Measurements from ENCODE around the gene IFRD2.
"Not testable (repeated sequence)": the region's sequence is repeated elsewhere in the genome, so short reads cannot be mapped to it uniquely, and the experiment has no call there.

The IFRD2 gene

GRCh38 chr3:50268276-50268675 lies 24.0 kb downstream of the IFRD2 start:
- no peak for DNase-seq (ENCODE audit: low read depth in 2 of 2)

DNA sequence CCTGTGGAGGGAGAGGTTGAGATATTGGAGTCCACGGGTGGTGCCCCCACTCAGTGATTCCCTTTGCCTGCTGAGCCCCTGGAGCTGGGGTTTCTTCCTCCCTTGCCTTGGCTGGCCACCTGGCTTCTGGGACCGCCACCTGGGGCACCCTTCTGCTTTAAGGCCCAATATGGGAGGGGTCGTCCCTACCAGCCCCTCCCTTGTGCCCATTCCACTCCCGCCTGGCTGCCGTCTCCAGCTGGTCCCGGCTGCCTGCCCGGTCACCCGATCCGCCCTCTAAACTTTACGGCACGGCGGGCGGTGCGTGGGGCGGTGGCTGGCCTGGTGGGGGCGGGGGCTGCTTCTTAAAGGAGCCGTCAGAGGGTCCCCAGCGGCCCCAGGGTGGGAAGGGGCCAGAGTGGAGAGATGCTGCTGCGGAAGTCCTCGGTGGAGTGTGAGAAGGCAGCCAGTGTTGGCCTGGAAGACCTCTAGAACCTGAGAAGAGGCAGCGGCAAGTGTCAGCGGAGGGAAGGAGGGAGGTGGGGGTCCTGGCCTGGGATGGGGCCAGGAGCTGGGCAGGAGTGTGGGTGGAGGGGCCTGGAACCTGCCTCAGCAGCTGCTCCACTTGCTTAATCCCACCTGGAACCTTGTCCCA lies 24.8 kb downstream of the IFRD2 start:
- DNase-seq (ENCODE audit: low read depth in 2 of 2): no peak

DNA sequence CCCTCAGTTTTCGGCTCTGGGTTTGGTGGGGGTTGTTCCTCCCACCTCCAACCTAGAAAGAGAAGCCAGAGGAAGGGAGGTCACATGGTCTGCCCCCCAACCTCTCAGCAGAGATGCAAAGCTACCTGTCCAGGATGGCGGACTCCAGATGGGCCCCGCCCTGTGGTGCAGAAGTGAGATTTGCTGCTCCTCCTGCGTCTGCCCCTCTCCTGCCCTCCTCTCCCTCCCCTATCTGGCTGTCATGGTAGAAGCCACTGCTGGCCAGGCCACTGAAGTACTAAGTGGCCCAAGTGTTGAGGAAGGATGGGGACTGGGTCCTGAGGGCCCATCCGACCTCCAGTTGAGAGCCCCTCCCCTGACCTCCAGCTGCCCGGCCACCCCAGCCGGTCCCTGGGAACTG lies 25.4 kb downstream of the IFRD2 start:
- no peak for DNase-seq (ENCODE audit: low read depth in 2 of 2)

DNA sequence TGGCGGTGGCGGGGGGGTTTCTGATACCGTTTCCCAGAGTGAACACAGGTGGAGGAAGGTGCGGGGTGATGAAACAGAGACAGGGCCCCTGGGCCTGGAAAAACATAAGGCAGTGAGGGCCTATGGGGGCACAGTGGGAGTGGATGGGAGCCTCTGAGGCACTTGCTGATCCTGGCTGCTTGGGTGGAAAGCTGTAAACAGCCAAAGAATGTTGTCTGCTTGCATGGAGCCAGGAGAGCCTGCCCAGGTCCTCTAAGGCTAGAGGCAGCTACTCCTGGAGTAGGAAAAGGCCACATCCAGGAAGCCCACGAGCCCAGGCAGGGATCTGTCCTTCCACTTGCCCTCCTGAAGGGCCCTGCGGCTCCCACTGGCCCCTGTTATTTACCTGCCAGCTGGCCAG lies 26.2 kb downstream of the IFRD2 start:
- DNase-seq (ENCODE audit: low read depth in 2 of 2): no peak

DNA sequence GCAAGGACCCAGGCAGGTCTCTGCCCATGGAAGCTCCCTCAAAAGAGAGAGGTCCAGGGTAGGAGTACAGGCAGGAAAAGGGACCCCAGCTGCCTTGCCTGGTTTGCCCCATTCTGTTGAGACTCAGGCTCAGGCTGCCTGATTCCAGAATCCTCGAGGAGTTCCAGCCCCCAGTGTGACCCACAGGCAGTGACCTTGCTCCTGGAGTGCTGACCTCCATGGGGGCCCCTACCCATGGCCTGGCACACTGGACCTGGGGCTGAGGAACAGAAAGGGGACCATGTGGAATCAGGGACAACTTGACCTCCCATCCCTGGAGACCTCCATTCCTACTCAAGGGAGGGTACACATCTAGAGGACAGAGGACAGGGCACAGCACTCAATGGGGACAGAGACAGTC lies 26.7 kb downstream of the IFRD2 start:
- no peak for DNase-seq (ENCODE audit: low read depth in 2 of 2)

GRCh38 chr3:50264964-50265485 lies 27.2 kb downstream of the IFRD2 start:
- DNase-seq (ENCODE audit: low read depth in 2 of 2): no peak

DNA sequence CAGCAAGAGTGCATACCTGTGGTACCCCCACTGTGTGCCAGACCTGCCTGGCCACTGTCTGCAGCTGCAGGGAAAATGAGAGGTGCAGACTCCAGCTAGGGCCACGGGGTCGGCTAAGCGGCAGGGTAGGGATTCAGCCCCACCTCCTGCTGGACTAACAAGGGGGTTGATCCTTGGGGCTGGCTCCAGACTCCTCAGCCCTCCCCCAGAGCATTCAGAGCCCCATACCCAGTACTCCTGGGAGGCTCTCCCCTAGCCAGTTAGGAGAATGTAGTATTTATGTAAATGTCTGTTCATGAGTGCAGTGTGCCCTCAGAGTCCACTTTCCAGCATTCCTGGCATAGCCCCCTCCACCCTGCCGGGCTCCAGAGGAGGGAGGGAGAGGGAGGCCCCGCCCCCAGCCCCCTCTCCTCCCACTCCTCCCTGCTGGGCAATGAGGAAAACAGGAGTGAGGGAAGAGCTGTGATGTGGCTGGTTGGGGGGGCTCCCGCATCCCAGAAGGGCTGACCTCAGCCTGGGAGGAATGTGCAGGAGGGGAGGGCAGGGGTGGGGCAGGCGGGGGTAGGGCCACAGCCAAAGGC lies 27.8 kb downstream of the IFRD2 start:
- no peak for DNase-seq (ENCODE audit: low read depth in 2 of 2)

GRCh38 chr3:50263478-50264382 lies 28.5 kb downstream of the IFRD2 start:
- no peak for DNase-seq (ENCODE audit: low read depth in 2 of 2)

DNA sequence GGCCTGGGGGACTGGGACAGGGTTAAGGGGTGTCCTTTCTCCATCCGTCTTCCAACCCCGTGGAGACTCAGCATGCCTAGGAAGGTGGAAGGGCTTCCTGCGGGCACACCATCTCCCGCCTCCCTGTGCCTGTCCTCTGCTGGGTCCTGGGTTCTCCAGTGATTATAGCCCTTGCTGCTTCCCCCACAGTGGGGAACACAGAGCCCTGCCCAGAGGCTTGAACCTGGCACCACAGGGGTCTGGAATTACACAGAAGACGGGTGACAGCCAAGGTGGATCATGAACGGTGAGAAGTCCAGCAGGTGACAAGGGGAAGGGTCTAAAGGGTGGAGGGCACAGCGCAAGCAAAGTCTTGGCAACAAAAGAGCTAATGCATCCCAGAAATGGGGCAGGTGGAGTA lies 29.5 kb downstream of the IFRD2 start:
- DNase-seq (ENCODE audit: low read depth in 2 of 2): no peak

DNA sequence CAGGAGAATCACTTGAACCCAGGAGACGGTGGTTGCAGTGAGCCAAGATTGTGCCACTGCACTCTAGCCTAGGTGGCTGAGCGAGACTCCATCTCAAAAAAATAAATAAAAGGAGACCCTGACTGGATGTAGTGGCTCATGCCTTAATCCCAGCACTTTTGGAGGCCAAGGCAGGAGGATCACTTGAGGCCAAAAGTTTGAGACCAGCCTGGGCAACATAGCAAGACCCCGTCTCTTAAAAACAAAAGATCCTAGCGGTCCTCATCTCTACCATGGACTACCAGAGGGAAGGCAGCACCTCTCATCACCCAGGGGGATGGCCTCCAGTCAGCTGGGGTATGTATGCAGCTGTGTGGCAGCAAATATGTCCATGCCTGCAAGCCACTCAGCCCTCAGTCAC lies 30.0 kb downstream of the IFRD2 start:
- DNase-seq (ENCODE audit: low read depth in 2 of 2): not testable (repeated sequence)

- no peak for DNase-seq (ENCODE audit: low read depth in 2 of 2)
Measured at GRCh38 chr3:50261505-50261904, 30.7 kb downstream of the IFRD2 start.

DNA sequence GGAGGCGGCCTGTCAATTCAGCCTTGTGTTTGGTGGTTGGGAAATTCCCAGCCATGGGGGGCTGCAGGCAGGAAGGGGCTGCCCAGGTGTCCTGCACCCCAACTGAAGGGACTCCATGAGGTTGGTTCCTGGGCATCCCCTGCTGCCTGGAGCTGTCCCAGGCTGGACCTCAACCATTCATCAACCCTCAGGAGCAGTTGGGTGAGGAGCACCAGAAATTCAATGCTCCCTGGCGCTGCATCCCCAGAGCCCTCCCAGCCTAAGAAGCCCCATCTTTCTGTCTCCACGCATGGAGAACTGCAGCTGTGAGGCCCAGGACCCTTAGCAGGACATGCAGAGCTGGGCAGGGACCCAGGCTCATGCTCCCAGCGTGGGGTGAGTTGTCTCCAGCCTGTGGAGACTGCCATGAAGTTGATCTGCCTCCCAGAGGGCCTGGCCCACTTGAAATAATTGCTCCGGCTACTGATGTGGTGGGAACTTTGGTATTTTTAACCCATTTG lies 31.2 kb downstream of the IFRD2 start:
- DNase-seq (ENCODE audit: low read depth in 2 of 2): no peak

GRCh38 chr3:50260027-50260941 lies 31.9 kb downstream of the IFRD2 start:
- peak; percentile 70 to 79 for DNase-seq (ENCODE audit: low read depth in 2 of 2)

DNA sequence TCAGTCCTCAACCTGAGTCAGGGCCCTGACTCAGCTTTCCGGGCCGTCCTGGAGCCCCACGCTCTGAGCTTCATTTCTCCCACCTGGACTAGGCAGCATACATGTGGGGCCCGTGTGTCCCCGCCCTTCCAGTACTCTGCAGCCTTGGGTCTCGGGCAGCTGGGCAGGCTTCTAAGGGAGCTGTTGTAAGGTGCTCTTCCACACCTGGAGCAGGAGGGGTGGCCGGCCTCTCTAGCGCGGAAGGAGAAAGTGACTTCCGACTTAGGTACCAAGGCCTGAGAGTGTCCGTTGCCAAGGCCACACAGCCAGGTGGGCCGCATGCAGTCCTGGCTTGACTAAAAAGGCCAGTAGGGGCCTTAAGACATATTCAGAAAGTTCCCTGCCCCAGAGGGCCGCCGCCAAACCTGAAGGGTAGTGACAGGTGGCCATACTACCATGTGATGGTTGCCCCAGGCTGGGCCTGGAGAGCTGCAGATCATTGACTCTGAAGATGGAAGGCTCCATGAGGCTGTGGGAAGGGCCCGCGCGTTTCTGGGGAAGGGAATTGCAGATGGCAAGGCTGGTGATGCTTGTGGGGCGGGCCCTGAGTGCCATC lies 32.7 kb downstream of the IFRD2 start:
- DNase-seq (ENCODE audit: low read depth in 2 of 2): no peak

- no peak for DNase-seq (ENCODE audit: low read depth in 2 of 2)
Measured at GRCh38 chr3:50258979-50259378, 33.2 kb downstream of the IFRD2 start.

- no peak for DNase-seq (ENCODE audit: low read depth in 2 of 2)
Measured at GRCh38 chr3:50258029-50258680, 34.1 kb downstream of the IFRD2 start.

GRCh38 chr3:50256978-50257890 lies 35.0 kb downstream of the IFRD2 start:
- no peak for DNase-seq (ENCODE audit: low read depth in 2 of 2)

- no peak for DNase-seq (ENCODE audit: low read depth in 2 of 2)
Measured at GRCh38 chr3:50255251-50255615, 37.0 kb downstream of the IFRD2 start.

DNA sequence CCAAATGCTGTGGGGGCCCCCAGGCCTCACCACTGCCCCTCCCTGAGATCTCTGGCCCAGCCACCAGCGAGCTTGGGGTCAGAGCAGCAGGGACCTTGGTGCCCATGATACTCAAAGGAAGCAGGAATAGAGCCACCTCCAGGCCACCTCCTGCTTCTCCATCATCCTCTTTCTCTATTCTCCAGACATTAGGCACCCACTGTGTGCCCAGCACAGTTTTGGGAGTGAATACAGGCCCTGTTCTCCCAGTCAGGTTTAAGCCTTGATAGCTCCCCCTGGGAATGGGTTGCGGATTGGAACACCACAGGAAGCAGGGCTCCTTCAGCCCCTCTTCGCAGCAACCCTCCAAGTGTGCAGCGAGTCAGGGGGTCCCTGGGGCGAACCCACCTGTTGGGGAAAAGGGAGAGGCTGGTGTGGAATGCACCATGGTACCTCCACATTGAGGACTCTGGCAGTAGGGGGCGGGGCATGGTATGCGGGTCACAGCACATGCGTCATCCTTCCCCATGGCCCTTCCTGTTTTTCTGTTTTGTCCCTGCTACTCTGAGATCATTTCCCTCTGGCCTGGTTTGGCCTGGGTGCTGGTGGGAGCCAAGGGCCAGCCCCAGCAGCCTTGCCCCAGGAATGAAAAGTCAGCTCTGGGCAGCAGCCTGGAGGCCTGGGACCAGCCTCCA lies 37.5 kb downstream of the IFRD2 start:
- DNase-seq (ENCODE audit: low read depth in 2 of 2): no peak

All from stimulated activated CD4-positive, alpha-beta T cell treated with anti-CD3 and anti-CD28 coated beads, Interleukin-12 subunit alpha, Interleukin-12 subunit beta, amount 100 ng/mL, for 24 hours (primary cell).